Lung (tissue), 12 donors: Measurements from ENCODE around the gene ZNF362. TPM values are rescaled to one million over a fixed set of nuclear protein-coding genes. Genes with fewer than 3 reads are reported as not detected.

Source experiments
- ATAC-seq: fragments of 200-7000 bp; cut with Tn5 transposase; one replicate; pipeline ENCODE4 v1.9.1; 2020; ENCODE audit warnings: moderate number of reproducible peaks; ENCODE audit not compliant: insufficient read depth, low FRiP score
- DNase-seq, 3 donors: peaks; one replicate each; pipeline ENCODE4 v3.0.0-alpha.2; 2013 to 2017
- H3K27ac ChIP-seq, 2 donors: one replicate each; pipeline ENCODE4 v1.5.1; 2013; ENCODE audit warnings: mild to moderate bottlenecking in 2 of 2, moderate library complexity in 2 of 2, control low read depth in 1 of 2, inconsistent platforms in 1 of 2, low read depth in 1 of 2, low read length in 1 of 2
- H3K27me3 ChIP-seq, 3 donors: one replicate each; pipeline ENCODE4 v1.5.1; 2013; ENCODE audit warnings: low read length in 2 of 3; ENCODE audit not compliant: control insufficient read depth in 3 of 3, insufficient read depth in 3 of 3
- H3K36me3 ChIP-seq, 4 donors: one replicate each; pipeline ENCODE4 v1.5.1; 2013; ENCODE audit warnings: low read length in 4 of 4, mild to moderate bottlenecking in 1 of 4, moderate library complexity in 1 of 4; ENCODE audit not compliant: control insufficient read depth in 4 of 4, insufficient read depth in 4 of 4
- H3K4me1 ChIP-seq, 5 donors: one replicate each; pipeline ENCODE4 v1.5.1; 2013; ENCODE audit warnings: low read length in 5 of 5, mild to moderate bottlenecking in 2 of 5, moderate library complexity in 1 of 5; ENCODE audit not compliant: control insufficient read depth in 5 of 5, insufficient read depth in 5 of 5
- H3K4me3 ChIP-seq: one replicate; pipeline ENCODE4 v1.5.1; 2013; ENCODE audit warnings: mild to moderate bottlenecking, control low read depth, moderate library complexity
- H3K9ac ChIP-seq, 2 donors: one replicate each; pipeline ENCODE4 v1.5.1; 2013; ENCODE audit warnings: low read length in 2 of 2, control low read depth in 1 of 2; ENCODE audit not compliant: insufficient read depth in 1 of 2
- H3K9me3 ChIP-seq, 4 donors: one replicate each; pipeline ENCODE4 v1.5.1; 2013; ENCODE audit warnings: low read length in 3 of 4, mild to moderate bottlenecking in 1 of 4, moderate library complexity in 1 of 4; ENCODE audit not compliant: control insufficient read depth in 4 of 4, insufficient read depth in 3 of 4
- CTCF ChIP-seq: IDR thresholded peaks from 2 replicates; pipeline ENCODE4 v1.5.1; 2012; ENCODE audit warnings: mild to moderate bottlenecking; ENCODE audit errors: control extremely low read depth, extremely low read depth
- WGBS, 2 donors: extraction: QIAGEN DNeasy Blood & Tissue Kit; methylation state at CpG; one replicate each; pipeline ENCODE4 v1.1.7; 2013; 5-methylcytosine and 5-hydroxymethylcytosine counted together
- polyA plus RNA-seq, 2 donors: library from polyadenylated mRNA; stranded (reverse); fragments of 200-250 nt; gene quantifications; one replicate each; pipeline ENCODE4 v1.2.1, GENCODE V29; 2013
- total RNA-seq, 2 donors: library from RNA; depleted of rRNA in 1 of 2; stranded (reverse); fragments of >200 nt in 1 of 2; gene quantifications; one replicate each; pipeline ENCODE4 v1.2.1, GENCODE V29; 2014 to 2021
- donor health status: control.
- donor health status: control.
- donor health status: Bipolar disorder and iron deficiency.
- donor health status: healthy.
- donor health status: DM: yes; HTN: yes; CAD: no.

Gene ZNF362
- total and polyA plus RNA-seq, 4 donors = 10.2 to 35.0 (median 16.5) TPM

DNA sequence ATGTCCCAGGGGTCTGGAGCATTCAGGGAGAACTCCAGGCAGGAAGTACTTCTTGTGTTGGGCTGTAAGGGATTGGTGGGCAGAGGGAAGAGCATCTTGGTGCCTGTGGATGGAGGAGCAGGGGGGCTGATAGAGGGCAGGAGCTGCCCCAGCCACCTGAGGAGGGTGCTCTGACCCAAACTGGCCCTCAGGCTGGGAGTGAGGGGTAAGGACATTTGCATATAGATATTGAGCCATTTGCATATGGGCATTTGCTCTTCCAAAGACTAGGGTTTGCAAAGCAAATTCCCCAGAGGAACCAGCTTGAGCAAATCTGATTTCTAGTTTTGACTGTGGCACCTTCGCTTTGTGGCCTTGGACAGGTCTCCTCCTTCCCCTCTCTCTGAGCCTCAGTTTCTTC is 18.2 kb downstream of the ZNF362 start:
- Histone ChIP-seq H3K9ac (no peak overlapping the region), H3K9me3 (no peaks in the 10 kb centered on the region), H3K4me1 (peaks cover 0 to 4% (median 0%) of the 10 kb centered on the region in 5 donors), H3K27ac (no peak overlapping the region), H3K27me3 (no peaks in the 10 kb centered on the region), H3K4me3 (no peak overlapping the region), H3K36me3 (peaks cover 3 to 34% (median 23%) of the 10 kb centered on the region in 4 donors)
- no peak for TF ChIP-seq CTCF
- ATAC-seq (no peak), DNase-seq (no peak)
- WGBS, 2 donors = 95% methylated on average over 1 of the region's 1 CpG

- Histone ChIP-seq H3K4me3 (no peak overlapping the region), H3K27ac (no peak overlapping the region), H3K4me1 (peaks cover 0 to 2% (median 0%) of the 10 kb centered on the region in 5 donors), H3K9ac (no peak overlapping the region), H3K27me3 (no peaks in the 10 kb centered on the region), H3K36me3 (peaks cover 3 to 33% (median 25%) of the 10 kb centered on the region in 4 donors), H3K9me3 (no peaks in the 10 kb centered on the region)
- no peak for TF ChIP-seq CTCF
- DNase-seq (no peak), ATAC-seq (no peak)
- 81 to 85% methylated on average over 6 of the region's 6 CpGs for WGBS, 2 donors
These were observed 18.9 kb downstream of the ZNF362 start for GRCh38 chr1:33275195-33275594.

DNA sequence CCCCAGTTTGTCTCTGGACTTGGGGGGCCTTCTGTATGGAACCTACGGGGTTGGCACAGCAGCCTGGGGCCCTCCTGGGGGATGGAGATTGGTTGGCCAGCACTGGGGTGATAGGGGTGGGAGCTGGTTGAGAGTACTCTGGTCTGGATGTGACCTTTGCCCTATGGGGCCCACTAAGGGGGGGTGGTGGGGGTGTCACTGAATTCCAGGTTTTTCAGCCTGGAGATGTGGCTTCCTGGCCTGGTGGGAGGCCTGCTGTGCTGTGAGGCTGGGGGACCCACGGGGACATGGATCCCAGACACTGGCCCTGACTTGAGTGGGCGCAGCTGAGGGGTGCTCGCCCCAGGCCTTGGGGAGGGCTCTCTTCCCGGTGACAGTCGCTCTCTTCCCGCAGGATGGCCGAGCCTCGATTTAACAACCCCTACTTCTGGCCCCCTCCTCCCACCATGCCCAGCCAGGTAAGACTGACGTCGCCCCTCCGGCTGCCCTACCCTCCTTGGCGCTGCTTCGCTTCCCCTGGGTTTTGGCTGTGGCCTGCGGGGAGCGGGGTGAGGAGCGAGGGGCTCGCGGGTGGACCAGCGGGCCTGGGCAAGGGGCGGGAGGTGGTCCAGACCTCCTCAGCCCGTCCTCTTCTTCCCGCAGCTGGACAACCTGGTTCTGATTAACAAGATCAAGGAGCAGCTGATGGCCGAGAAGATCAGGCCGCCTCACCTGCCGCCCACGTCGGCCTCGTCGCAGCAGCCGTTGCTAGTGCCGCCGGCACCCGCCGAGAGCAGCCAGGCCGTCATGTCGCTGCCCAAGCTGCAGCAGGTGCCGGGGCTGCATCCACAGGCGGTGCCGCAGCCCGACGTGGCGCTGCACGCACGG is 19.6 kb downstream of the ZNF362 start:
- Histone ChIP-seq H3K27ac (no peak overlapping the region), H3K9me3 (no peaks in the 10 kb centered on the region)
- 96 to 98% methylated on average over 45 of the region's 45 CpGs for WGBS, 2 donors

More for the DNA sequence above, 19.6 kb downstream of the ZNF362 start:
- no peak overlapping the region for H3K4me3 ChIP-seq
- no peak for TF ChIP-seq CTCF
- no peaks in the 10 kb centered on the region for H3K27me3 ChIP-seq
- DNase-seq = no peak
- H3K36me3 ChIP-seq = peaks cover 3 to 28% (median 25%) of the 10 kb centered on the region in 4 donors
- H3K9ac ChIP-seq = no peak overlapping the region
- ATAC-seq = no peak
- peaks cover 0 to 2% (median 0%) of the 10 kb centered on the region in 5 donors for H3K4me1 ChIP-seq
